ENCODE data around the gene TRIM37. TPM values are rescaled to one million over a fixed set of nuclear protein-coding genes. Genes with fewer than 3 reads are reported as not detected.

Gene TRIM37, protein sequence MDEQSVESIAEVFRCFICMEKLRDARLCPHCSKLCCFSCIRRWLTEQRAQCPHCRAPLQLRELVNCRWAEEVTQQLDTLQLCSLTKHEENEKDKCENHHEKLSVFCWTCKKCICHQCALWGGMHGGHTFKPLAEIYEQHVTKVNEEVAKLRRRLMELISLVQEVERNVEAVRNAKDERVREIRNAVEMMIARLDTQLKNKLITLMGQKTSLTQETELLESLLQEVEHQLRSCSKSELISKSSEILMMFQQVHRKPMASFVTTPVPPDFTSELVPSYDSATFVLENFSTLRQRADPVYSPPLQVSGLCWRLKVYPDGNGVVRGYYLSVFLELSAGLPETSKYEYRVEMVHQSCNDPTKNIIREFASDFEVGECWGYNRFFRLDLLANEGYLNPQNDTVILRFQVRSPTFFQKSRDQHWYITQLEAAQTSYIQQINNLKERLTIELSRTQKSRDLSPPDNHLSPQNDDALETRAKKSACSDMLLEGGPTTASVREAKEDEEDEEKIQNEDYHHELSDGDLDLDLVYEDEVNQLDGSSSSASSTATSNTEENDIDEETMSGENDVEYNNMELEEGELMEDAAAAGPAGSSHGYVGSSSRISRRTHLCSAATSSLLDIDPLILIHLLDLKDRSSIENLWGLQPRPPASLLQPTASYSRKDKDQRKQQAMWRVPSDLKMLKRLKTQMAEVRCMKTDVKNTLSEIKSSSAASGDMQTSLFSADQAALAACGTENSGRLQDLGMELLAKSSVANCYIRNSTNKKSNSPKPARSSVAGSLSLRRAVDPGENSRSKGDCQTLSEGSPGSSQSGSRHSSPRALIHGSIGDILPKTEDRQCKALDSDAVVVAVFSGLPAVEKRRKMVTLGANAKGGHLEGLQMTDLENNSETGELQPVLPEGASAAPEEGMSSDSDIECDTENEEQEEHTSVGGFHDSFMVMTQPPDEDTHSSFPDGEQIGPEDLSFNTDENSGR
- total RNA-seq = 16.4 and 17.3 TPM in 2 replicates

DNA sequence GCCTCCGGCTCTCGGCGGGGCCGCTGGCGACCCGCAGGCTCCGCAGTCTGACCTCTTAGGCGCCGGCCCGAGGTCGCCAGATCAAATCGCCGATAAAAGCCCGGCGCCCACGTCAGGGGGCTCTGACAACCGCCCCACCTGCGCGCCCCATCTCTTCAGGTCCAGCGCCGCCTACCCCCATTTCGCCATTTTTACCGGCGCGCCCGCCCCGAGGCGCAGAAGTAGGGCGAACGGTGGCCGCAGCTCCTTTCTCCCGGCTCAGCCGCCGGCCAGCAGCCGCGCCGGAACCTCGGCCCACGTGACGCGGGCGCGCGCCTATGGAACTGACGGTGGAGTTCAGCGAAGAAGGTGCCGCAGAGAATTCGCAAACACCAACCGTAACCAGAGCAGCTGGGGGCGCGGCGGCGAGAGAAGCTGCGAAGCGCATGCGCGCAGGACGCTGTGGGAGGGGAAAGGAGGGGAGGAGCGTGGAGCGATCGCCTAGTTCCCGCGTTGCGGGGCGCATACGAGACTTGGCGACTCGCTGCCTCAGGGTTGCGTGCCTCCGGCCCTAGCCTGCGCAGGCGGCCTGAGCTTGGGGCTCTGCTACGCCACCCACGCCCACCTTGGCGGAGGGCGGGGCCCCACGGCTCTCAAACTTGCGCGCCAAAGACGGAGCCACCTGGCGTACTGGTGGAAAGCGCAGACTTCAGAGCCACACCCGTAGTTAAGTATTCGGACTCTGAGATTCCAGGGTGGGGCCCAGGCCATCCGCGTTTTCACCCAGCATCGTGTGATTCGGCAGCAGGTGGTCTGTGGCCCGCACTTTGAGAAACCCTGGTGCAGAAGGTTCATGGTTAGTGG lies at the start of gene TRIM37:
TRIM37 (minus strand) TSS at position 418 of the 843 bp plus-strand sequence. CDS start 419 bp downstream, outside the sequence.
- CTCF ChIA-PET = interaction anchor here (1.1 kb wide), 1 partner anchor 49 kb away, joined by 5 read pairs; the partner anchor contains the start of genes PRR11 and SKA2
- H3K9me3 Mint-ChIP-seq = no peaks in the 10 kb centered on the region
- no peaks in the 10 kb centered on the region for H3K27me3 Mint-ChIP-seq
- peaks cover 26% of the 10 kb centered on the region for H3K36me3 Mint-ChIP-seq (ENCODE audit: low read depth)
- TF ChIP-seq CTCF (IDR thresholded peaks at IDR 0.05) = no peak
- H3K4me3 Mint-ChIP-seq = peak within 1 kb of the TSS; percentile 94
- H3K27ac Mint-ChIP-seq = peak within 1 kb of the TSS; percentile 82
- peaks cover 28% of the 10 kb centered on the region for H3K4me1 Mint-ChIP-seq
- ATAC-seq (ENCODE audit: low read depth) (peak; percentile 96), DNase-seq (peak; percentile 98)
- intact Hi-C loops (cut with micrococcal nuclease) = loop anchor here (1.0 to 5.0 kb wide), 11 partner anchors 49 to 1570 kb away; partner anchors contain the start of genes BCAS3, CLTC, GDPD1 and MKS1
- POLR2A ChIA-PET = interaction anchor here (0.6 to 2.3 kb wide), 6 partner anchors 17 to 1099 kb away, joined by 3 to 18 read pairs (median 4); partner anchors contain the start of genes PRR11, SKA2 and SRSF1

DNA sequence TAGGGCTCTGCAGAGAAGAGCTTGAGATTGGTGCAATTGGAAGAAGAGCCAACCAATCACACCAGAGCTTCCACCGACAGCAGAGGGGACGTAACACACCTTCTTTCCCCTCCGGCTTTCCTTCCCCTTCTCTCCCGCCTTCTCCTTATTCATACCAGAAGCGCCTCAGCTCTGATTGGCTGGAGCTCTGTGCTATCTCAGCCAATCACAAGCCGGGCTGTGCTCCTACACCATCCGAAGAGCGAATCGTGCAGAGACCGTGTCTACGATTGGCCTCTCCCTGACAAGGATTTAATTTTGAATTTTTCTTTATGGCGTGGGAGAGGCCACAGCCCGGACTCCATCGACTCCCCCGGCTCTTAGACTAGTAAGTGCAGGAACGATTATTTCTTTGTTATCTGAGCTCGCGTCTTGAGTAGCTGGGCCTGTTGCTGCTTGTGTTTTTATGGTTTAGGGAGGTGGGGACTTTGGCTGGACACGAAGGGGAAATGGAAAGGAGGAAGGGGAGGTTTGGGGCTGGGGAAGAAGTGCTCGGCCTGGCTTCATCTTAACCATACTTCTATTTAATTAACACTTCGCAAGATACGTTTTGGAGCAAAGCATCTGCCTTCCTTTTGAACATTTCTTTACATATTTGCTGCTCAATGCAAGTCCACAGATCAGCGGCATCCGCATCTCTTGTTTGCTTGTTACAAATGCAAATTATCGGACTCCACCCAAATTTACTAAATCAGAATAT lies 48.9 kb upstream of the TRIM37 start, which contains the start of gene PRR11:
PRR11 (plus strand) TSS at position 308 of the 739 bp plus-strand sequence. CDS start 14,007 bp downstream, outside the sequence.
- Mint-ChIP-seq H3K9me3 (no peaks in the 10 kb centered on the region), H3K27me3 (no peaks in the 10 kb centered on the region), H3K4me3 (no peak within 1 kb of the TSS), H3K4me1 (peaks cover 16% of the 10 kb centered on the region), H3K27ac (no peak within 1 kb of the TSS), H3K36me3 (ENCODE audit: low read depth) (no peaks in the 10 kb centered on the region)
- peak; percentile 65 for DNase-seq
- CTCF ChIA-PET = interaction anchor here (1.0 to 1.5 kb wide), 2 partner anchors 9 to 49 kb away, joined by 3 to 5 read pairs; partner anchors contain the start of gene TRIM37
- TF ChIP-seq CTCF (IDR thresholded peaks at IDR 0.05) = no peak
- intact Hi-C loops (cut with micrococcal nuclease) = loop anchor here (1.0 to 10.0 kb wide), 9 partner anchors 49 to 937 kb away; partner anchors contain the start of genes CLTC, GDPD1, MKS1 and SMG8
- ATAC-seq (ENCODE audit: low read depth) = peak; percentile 88
- POLR2A ChIA-PET = interaction anchor here (0.6 to 2.1 kb wide), 16 partner anchors 8 to 1148 kb away, joined by 3 to 18 read pairs (median 6); partner anchors contain the start of genes CLTC, SMG8, SRSF1 and TRIM37

DNA sequence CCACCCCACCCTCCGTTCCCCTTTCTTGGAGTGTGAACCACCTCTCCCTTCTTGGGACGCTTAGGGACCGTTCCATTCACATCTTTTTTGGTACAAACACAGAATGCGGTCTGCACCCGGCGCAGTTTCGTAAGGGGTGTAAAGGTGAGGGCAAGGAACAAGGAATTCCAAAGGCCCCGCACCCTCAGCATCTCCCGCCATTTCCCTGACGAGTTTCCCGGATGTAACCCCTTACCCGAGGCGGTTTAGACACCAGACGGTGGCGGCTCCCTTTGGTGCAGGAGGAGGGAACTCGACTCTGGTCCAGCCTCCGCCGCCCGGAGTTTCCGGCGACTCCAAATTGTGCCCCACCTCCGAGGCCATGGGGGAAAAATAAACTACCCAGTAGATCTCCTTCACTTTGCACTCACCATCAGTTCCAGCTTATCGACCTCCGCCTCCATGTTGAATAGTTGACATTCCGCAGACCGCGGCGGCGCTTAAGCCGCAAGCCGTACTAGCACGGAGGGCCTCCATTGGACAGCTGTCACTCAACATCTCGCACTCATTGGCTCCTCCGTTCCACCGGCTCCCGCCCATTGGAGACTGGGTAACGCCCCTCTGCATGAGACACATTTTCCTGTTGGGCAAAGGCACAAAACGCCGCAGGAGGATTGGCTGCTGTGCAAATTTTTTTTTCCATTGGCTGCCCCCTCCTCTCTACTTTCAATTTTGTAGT lies 48.2 kb upstream of the TRIM37 start, which contains the start of gene SKA2:
SKA2 (minus strand) TSS at position 466 of the 718 bp plus-strand sequence; CDS start at position 443, 23 bp downstream.
- no peak for TF ChIP-seq CTCF (IDR thresholded peaks at IDR 0.05)
- H3K9me3 Mint-ChIP-seq = no peaks in the 10 kb centered on the region
- intact Hi-C loops (cut with micrococcal nuclease) = loop anchor here (1.0 to 10.0 kb wide), 9 partner anchors 49 to 936 kb away; partner anchors contain the start of genes CLTC, GDPD1, MKS1 and SMG8
- ATAC-seq (ENCODE audit: low read depth) = peak; percentile 83
- no peaks in the 10 kb centered on the region for H3K36me3 Mint-ChIP-seq (ENCODE audit: low read depth)
- H3K27ac Mint-ChIP-seq = no peak within 1 kb of the TSS
- no peak within 1 kb of the TSS for H3K4me3 Mint-ChIP-seq
- ChIA-PET POLR2A (interaction anchor here (0.6 to 2.1 kb wide), 15 partner anchors 9 to 1148 kb away, joined by 3 to 18 read pairs (median 6); partner anchors contain the start of genes CLTC, SMG8, SRSF1 and TRIM37), CTCF (interaction anchor here (1.0 to 1.5 kb wide), 2 partner anchors 8 to 48 kb away, joined by 3 to 5 read pairs; partner anchors contain the start of gene TRIM37)
- peaks cover 14% of the 10 kb centered on the region for H3K4me1 Mint-ChIP-seq
- H3K27me3 Mint-ChIP-seq = no peaks in the 10 kb centered on the region
- peak; percentile 85 for DNase-seq
